HG02571 (cell line): Measurements from ENCODE around the gene MAPT.

Experiments
- ATAC-seq: cut with Tn5 transposase; IDR thresholded peaks from one replicate; pipeline ENCODE4 v1.9.1; 2021; ENCODE audit warnings: mild to moderate bottlenecking, moderate library complexity; ENCODE audit not compliant: unreplicated experiment

MAPT gene

GRCh38 chr17:46025060-46025459 is 130.7 kb downstream of the MAPT start:
- no peak for ATAC-seq

GRCh38 chr17:46025510-46026165 is 131.3 kb downstream of the MAPT start:
- no peak for ATAC-seq

- ATAC-seq, result no peak
These were observed 132.1 kb downstream of the MAPT start for GRCh38 chr17:46026166-46027047.

DNA sequence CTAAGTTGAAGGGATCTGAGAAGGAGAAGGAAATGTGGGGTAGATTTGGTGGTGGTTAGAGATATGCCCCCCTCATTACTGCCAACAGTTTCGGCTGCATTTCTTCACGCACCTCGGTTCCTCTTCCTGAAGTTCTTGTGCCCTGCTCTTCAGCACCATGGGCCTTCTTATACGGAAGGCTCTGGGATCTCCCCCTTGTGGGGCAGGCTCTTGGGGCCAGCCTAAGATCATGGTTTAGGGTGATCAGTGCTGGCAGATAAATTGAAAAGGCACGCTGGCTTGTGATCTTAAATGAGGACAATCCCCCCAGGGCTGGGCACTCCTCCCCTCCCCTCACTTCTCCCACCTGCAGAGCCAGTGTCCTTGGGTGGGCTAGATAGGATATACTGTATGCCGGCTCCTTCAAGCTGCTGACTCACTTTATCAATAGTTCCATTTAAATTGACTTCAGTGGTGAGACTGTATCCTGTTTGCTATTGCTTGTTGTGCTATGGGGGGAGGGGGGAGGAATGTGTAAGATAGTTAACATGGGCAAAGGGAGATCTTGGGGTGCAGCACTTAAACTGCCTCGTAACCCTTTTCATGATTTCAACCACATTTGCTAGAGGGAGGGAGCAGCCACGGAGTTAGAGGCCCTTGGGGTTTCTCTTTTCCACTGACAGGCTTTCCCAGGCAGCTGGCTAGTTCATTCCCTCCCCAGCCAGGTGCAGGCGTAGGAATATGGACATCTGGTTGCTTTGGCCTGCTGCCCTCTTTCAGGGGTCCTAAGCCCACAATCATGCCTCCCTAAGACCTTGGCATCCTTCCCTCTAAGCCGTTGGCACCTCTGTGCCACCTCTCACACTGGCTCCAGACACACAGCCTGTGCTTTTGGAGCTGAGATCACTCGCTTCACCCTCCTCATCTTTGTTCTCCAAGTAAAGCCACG is 133.0 kb downstream of the MAPT start:
- no peak for ATAC-seq

DNA sequence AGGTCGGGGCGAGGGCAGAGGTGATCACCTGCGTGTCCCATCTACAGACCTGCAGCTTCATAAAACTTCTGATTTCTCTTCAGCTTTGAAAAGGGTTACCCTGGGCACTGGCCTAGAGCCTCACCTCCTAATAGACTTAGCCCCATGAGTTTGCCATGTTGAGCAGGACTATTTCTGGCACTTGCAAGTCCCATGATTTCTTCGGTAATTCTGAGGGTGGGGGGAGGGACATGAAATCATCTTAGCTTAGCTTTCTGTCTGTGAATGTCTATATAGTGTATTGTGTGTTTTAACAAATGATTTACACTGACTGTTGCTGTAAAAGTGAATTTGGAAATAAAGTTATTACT is 133.6 kb downstream of the MAPT start:
- no peak for ATAC-seq

DNA sequence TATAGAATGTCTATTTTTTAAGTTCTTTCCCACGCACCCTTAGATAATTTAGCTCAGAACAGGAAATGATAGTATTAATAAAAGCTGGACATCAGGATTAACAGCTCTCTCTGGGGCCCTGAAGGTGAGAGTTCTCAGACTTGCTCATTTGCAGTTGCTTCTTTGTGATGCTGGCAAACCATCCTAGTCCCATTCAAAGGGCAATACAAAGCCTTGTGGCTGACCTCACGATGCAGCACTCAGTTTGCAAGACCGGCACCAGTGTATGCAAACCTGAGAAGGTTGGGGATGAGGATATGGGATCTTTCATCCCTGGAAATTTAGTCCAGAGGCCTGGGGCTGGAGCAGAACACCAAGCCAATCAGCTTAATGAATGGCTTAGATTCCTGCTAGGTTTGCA is 134.0 kb downstream of the MAPT start:
- ATAC-seq, result no peak

- ATAC-seq, result no peak
These were observed 134.7 kb downstream of the MAPT start for GRCh38 chr17:46028981-46029565.

- ATAC-seq, result no peak
These were observed 135.3 kb downstream of the MAPT start for GRCh38 chr17:46029627-46030026.

- ATAC-seq, result no peak
These were observed 136.4 kb downstream of the MAPT start for GRCh38 chr17:46030752-46031151.

DNA sequence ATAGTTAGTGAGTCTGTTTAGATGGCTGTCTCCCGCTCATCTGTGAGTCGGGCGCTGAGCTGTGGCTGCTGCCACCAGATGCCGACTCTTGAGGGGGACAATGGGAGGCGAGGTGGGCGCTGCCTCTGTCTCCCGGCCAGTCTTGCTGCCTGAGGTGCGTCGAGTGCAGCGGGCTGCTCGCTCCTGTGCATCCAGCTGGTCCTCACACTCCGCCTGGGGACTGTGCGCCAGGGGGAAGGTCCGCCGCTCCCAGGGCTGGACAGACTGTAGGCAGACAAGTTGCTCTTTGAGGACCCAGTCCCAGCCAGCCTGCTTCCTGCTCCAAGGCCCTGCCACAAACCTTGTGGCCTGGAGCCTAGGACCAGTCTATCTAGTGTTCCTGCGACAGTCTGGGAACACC is 137.1 kb downstream of the MAPT start:
- ATAC-seq, result no peak

DNA sequence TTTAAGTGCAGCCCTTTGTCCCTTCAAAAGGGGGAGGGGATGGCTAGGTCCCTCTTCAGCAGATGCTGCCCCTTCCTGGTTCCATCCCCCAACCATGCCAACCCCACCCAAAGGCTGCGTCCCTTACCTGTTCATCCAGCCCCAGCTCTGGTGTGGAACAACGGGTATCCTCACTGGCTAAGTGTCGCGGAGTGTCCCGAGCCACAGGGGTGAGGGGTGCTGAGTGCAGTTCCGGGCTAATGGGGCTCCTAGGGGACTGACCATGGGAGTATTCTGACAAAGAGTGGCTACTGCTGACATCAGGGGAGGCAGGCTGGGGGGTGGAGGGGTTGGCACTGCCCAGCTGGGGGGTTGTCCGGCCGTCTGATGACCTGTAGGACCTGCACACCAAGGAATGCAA is 137.6 kb downstream of the MAPT start:
- ATAC-seq, result no peak

DNA sequence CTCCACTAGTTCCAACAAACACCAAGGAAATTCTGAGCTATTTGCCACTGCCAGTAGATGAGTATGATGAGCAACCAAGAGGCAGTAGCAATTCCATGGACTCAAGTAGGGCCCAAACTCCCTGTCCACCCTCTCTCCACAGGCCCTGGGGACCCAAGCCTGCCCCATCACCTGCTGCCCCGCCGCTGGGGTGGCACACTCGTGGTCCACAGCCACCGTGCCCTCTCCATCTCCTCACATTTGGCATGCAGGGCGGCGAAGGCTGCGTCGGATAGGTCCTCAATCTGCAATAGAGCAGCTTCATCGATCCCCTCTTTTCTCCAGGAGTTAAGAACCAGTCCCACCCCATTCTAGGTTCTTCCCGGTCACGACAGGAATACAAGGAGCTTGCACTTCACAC is 138.6 kb downstream of the MAPT start:
- ATAC-seq, result no peak

- no peak for ATAC-seq
These were observed 139.0 kb downstream of the MAPT start for GRCh38 chr17:46033392-46033791.

DNA sequence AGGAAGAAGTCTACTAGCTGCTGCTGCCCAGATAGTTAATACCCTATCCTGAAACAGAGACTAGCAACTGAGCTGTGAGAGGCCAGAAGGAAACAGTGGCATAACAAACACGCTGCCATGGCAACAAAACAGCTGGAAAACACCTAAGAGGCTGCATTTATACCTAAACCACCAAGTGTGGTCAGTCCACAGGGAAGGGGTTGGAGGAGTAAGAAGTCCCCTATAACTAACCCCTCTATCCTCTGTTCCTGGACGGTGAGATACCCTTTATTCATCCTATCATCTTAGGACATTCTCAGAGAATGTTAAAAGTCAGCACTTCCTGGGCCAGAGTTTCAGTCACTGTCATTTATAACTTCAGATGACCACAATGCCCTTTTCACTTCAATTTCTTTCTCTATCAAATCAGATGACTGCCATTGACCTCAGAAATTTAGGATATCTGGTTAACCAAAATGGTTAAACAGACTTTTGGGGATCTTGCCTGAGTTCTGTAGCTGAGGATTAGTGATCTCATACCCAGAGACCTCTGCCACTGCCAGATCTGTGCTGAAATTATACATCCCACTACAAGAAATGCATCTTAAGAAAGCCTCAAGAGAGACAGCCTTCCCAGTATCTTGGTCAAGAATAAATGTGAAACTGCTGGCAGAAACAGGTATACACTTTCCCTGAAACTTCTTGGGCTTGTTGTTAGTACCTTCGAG is 140.9 kb downstream of the MAPT start:
- ATAC-seq, result no peak

- no peak for ATAC-seq
These were observed 142.1 kb downstream of the MAPT start for GRCh38 chr17:46036491-46036890.

- no peak for ATAC-seq
These were observed 143.4 kb downstream of the MAPT start for GRCh38 chr17:46037722-46038255.

DNA sequence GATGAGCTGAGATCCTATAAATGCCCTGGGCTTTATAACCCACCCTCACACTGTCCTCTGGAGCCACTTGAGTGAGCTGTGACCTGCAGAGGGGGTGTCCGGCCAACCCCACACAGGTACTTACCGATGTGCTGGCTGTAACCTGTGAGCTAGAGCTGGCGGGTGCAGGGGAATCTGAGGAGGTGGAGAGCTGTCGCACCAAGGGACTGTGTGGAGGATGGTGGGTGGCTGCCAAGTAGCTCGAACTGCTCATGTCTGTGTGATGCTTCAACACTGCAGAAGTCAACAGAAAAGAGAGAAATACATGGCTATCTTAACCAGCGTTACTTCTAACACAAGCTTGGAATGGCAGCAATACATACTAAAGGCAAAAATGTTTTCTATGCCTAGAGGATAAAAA is 144.1 kb downstream of the MAPT start:
- no peak for ATAC-seq

DNA sequence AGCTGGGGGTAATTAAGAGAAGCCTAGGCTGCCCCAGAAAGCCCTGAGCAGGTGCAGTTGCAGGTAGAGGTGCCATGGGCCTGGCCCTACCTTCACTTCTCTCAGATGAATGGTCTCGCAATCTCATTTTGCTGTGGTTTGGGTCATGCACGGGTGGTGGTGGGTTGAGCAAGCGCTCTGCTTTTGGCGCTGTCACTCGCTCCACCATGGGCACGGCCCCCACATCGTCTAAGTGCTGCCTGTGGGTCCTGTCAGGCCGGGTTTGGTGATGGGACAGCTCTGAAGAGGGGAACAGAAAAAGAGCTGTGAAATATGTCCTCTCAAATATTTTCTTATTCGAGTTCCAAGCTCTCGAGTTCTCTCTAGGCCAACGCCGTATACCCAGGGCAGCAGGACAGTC is 144.6 kb downstream of the MAPT start:
- no peak for ATAC-seq

GRCh38 chr17:46039592-46040186 is 145.3 kb downstream of the MAPT start:
- ATAC-seq, result no peak

- ATAC-seq, result no peak
These were observed 147.9 kb downstream of the MAPT start for GRCh38 chr17:46042246-46042645.
